ENCODE data around the gene ARSJ. TPM values are rescaled to one million over a fixed set of nuclear protein-coding genes. Genes with fewer than 3 reads are reported as not detected.
A peak's percentile ranks its signal among the peaks of the same experiment; 100 is the strongest.

Gene ARSJ
- total RNA-seq, result not detected
- polyA plus RNA-seq, result 0.37 TPM

- Mint-ChIP-seq H3K36me3 (peaks cover 0 to 3% (median 0%) of the 10 kb centered on the region in 3 donors), H3K9me3 (peaks cover under 1 to 3% (median 2%) of the 10 kb centered on the region in 5 donors), H3K27me3 (peaks cover 23 to 53% of the 10 kb centered on the region in 2 donors), H3K4me1 (peaks cover 22 to 24% (median 22%) of the 10 kb centered on the region in 3 donors), H3K4me3 (peak within 1 kb of the TSS; percentile 75 to 89 (median 84)), H3K27ac (peak within 1 kb of the TSS in 6 of 8 donors; percentile 33 to 81 (median 38))
- no peak within 1 kb of the TSS for H3K27ac ChIP-seq (ENCODE audit: low read depth, low read length)
- ChIA-PET CTCF (no interaction called here), POLR2A (no interaction called here)
- no peaks in the 10 kb centered on the region for H3K9me3 ChIP-seq (ENCODE audit: low read length)
- peak within 1 kb of the TSS; percentile 46 for H3K4me3 ChIP-seq (ENCODE audit: low read length)
- H3K36me3 ChIP-seq (ENCODE audit: insufficient read depth, low read length), result no peaks in the 10 kb centered on the region
- H3K27me3 ChIP-seq (ENCODE audit: insufficient read depth, low read length, poor library complexity, severe bottlenecking), result peaks cover 11% of the 10 kb centered on the region
- DNase-seq, result peak in 2 of 5 donors; percentile 1 to 9
- H3K4me1 ChIP-seq (ENCODE audit: insufficient read depth, low read length), result no peaks in the 10 kb centered on the region
Observed at GRCh38 chr4:113979148-113979904, at the start of gene ARSJ. TSS of gene ARSJ (minus strand) at chr4:113979647. CDS start at chr4:113978834, 813 bp downstream.

- Histone ChIP-seq H3K4me3 (ENCODE audit: low read length) (no peak overlapping the region), H3K9me3 (ENCODE audit: low read length) (no peaks in the 10 kb centered on the region), H3K27ac (ENCODE audit: low read depth, low read length) (no peak overlapping the region), H3K4me1 (ENCODE audit: insufficient read depth, low read length) (no peaks in the 10 kb centered on the region), H3K36me3 (ENCODE audit: insufficient read depth, low read length) (no peaks in the 10 kb centered on the region), H3K27me3 (ENCODE audit: insufficient read depth, low read length, poor library complexity, severe bottlenecking) (no peaks in the 10 kb centered on the region)
- Mint-ChIP-seq H3K9me3 (no peaks in the 10 kb centered on the region), H3K4me3 (no peak overlapping the region), H3K4me1 (no peaks in the 10 kb centered on the region), H3K27ac (no peak overlapping the region), H3K36me3 (no peaks in the 10 kb centered on the region), H3K27me3 (peaks cover 1 to 3% of the 10 kb centered on the region in 2 donors)
- ChIA-PET POLR2A (no interaction called here), CTCF (no interaction called here)
- no peak for DNase-seq
Observed at GRCh38 chr4:114028071-114028470, 48.6 kb upstream of the ARSJ start.

- H3K27me3 ChIP-seq (ENCODE audit: insufficient read depth, low read length, poor library complexity, severe bottlenecking), result no peaks in the 10 kb centered on the region
- ChIA-PET POLR2A (no interaction called here), CTCF (no interaction called here)
- DNase-seq, result no peak
- H3K27ac ChIP-seq (ENCODE audit: low read depth, low read length), result no peak overlapping the region
- H3K27me3 Mint-ChIP-seq, result peaks cover under 1 to 3% of the 10 kb centered on the region in 2 donors
- no peaks in the 10 kb centered on the region for H3K36me3 ChIP-seq (ENCODE audit: insufficient read depth, low read length)
- no peaks in the 10 kb centered on the region for H3K4me1 ChIP-seq (ENCODE audit: insufficient read depth, low read length)
- no peak overlapping the region for H3K4me3 Mint-ChIP-seq
- no peak overlapping the region for H3K4me3 ChIP-seq (ENCODE audit: low read length)
- no peaks in the 10 kb centered on the region for H3K36me3 Mint-ChIP-seq
- H3K4me1 Mint-ChIP-seq, result no peaks in the 10 kb centered on the region
- H3K9me3 Mint-ChIP-seq, result no peaks in the 10 kb centered on the region
- H3K27ac Mint-ChIP-seq, result no peak overlapping the region
- H3K9me3 ChIP-seq (ENCODE audit: low read length), result no peaks in the 10 kb centered on the region
Observed at GRCh38 chr4:114027596-114027995, 48.1 kb upstream of the ARSJ start.

GRCh38 chr4:114026447-114026846 lies 47.0 kb upstream of the ARSJ start:
- Histone ChIP-seq H3K27me3 (ENCODE audit: insufficient read depth, low read length, poor library complexity, severe bottlenecking) (no peaks in the 10 kb centered on the region), H3K27ac (ENCODE audit: low read depth, low read length) (no peak overlapping the region), H3K9me3 (ENCODE audit: low read length) (no peaks in the 10 kb centered on the region), H3K4me3 (ENCODE audit: low read length) (no peak overlapping the region), H3K4me1 (ENCODE audit: insufficient read depth, low read length) (no peaks in the 10 kb centered on the region), H3K36me3 (ENCODE audit: insufficient read depth, low read length) (no peaks in the 10 kb centered on the region)
- H3K4me1 Mint-ChIP-seq, result no peaks in the 10 kb centered on the region
- no peaks in the 10 kb centered on the region for H3K27me3 Mint-ChIP-seq
- POLR2A ChIA-PET, result no interaction called here
- no peaks in the 10 kb centered on the region for H3K36me3 Mint-ChIP-seq
- DNase-seq, result no peak
- H3K27ac Mint-ChIP-seq, result no peak overlapping the region
- no peak overlapping the region for H3K4me3 Mint-ChIP-seq
- CTCF ChIA-PET, result no interaction called here
- H3K9me3 Mint-ChIP-seq, result no peaks in the 10 kb centered on the region

- no peaks in the 10 kb centered on the region for H3K4me1 Mint-ChIP-seq
- H3K9me3 Mint-ChIP-seq, result no peaks in the 10 kb centered on the region
- H3K27me3 Mint-ChIP-seq, result peaks cover 0 to 1% of the 10 kb centered on the region in 2 donors
- ChIA-PET POLR2A (no interaction called here), CTCF (no interaction called here)
- no peaks in the 10 kb centered on the region for H3K4me1 ChIP-seq (ENCODE audit: insufficient read depth, low read length)
- no peak overlapping the region for H3K27ac ChIP-seq (ENCODE audit: low read depth, low read length)
- no peaks in the 10 kb centered on the region for H3K27me3 ChIP-seq (ENCODE audit: insufficient read depth, low read length, poor library complexity, severe bottlenecking)
- no peaks in the 10 kb centered on the region for H3K36me3 Mint-ChIP-seq
- no peaks in the 10 kb centered on the region for H3K36me3 ChIP-seq (ENCODE audit: insufficient read depth, low read length)
- H3K27ac Mint-ChIP-seq, result no peak overlapping the region
- H3K4me3 ChIP-seq (ENCODE audit: low read length), result no peak overlapping the region
- no peak for DNase-seq
- H3K4me3 Mint-ChIP-seq, result no peak overlapping the region
- H3K9me3 ChIP-seq (ENCODE audit: low read length), result no peaks in the 10 kb centered on the region
Observed at GRCh38 chr4:114025176-114025777, 45.8 kb upstream of the ARSJ start.

GRCh38 chr4:114021451-114021850 lies 42.0 kb upstream of the ARSJ start:
- Mint-ChIP-seq H3K27ac (no peak overlapping the region), H3K27me3 (peaks cover 0 to 1% of the 10 kb centered on the region in 2 donors), H3K9me3 (no peaks in the 10 kb centered on the region), H3K36me3 (no peaks in the 10 kb centered on the region), H3K4me1 (no peaks in the 10 kb centered on the region), H3K4me3 (no peak overlapping the region)
- H3K9me3 ChIP-seq (ENCODE audit: low read length), result no peaks in the 10 kb centered on the region
- H3K27ac ChIP-seq (ENCODE audit: low read depth, low read length), result no peak overlapping the region
- no peaks in the 10 kb centered on the region for H3K4me1 ChIP-seq (ENCODE audit: insufficient read depth, low read length)
- no peaks in the 10 kb centered on the region for H3K27me3 ChIP-seq (ENCODE audit: insufficient read depth, low read length, poor library complexity, severe bottlenecking)
- ChIA-PET POLR2A (no interaction called here), CTCF (no interaction called here)
- H3K36me3 ChIP-seq (ENCODE audit: insufficient read depth, low read length), result no peaks in the 10 kb centered on the region
- no peak for DNase-seq
- H3K4me3 ChIP-seq (ENCODE audit: low read length), result no peak overlapping the region

GRCh38 chr4:114019969-114020358 lies 40.5 kb upstream of the ARSJ start:
- H3K4me1 ChIP-seq (ENCODE audit: insufficient read depth, low read length), result no peaks in the 10 kb centered on the region
- peaks cover 0 to 7% (median 0%) of the 10 kb centered on the region in 3 donors for H3K36me3 Mint-ChIP-seq
- H3K4me3 Mint-ChIP-seq, result no peak overlapping the region
- peaks cover 0 to 1% of the 10 kb centered on the region in 2 donors for H3K27me3 Mint-ChIP-seq
- peak overlapping the region in 1 of 8 donors; percentile 15 for H3K27ac Mint-ChIP-seq
- POLR2A ChIA-PET, result no interaction called here
- no peak overlapping the region for H3K27ac ChIP-seq (ENCODE audit: low read depth, low read length)
- H3K9me3 Mint-ChIP-seq, result no peaks in the 10 kb centered on the region
- DNase-seq, result no peak
- no peaks in the 10 kb centered on the region for H3K27me3 ChIP-seq (ENCODE audit: insufficient read depth, low read length, poor library complexity, severe bottlenecking)
- no peaks in the 10 kb centered on the region for H3K36me3 ChIP-seq (ENCODE audit: insufficient read depth, low read length)
- H3K4me1 Mint-ChIP-seq, result no peaks in the 10 kb centered on the region
- H3K9me3 ChIP-seq (ENCODE audit: low read length), result no peaks in the 10 kb centered on the region
- CTCF ChIA-PET, result no interaction called here
- H3K4me3 ChIP-seq (ENCODE audit: low read length), result no peak overlapping the region

- Mint-ChIP-seq H3K4me1 (no peaks in the 10 kb centered on the region), H3K27me3 (peaks cover 0 to 1% of the 10 kb centered on the region in 2 donors), H3K27ac (peak overlapping the region in 1 of 8 donors; percentile 15), H3K9me3 (no peaks in the 10 kb centered on the region), H3K4me3 (no peak overlapping the region), H3K36me3 (peaks cover 0 to 7% (median 0%) of the 10 kb centered on the region in 3 donors)
- no peak for DNase-seq
- POLR2A ChIA-PET, result no interaction called here
- Histone ChIP-seq H3K4me3 (ENCODE audit: low read length) (no peak overlapping the region), H3K36me3 (ENCODE audit: insufficient read depth, low read length) (no peaks in the 10 kb centered on the region), H3K4me1 (ENCODE audit: insufficient read depth, low read length) (no peaks in the 10 kb centered on the region), H3K27ac (ENCODE audit: low read depth, low read length) (no peak overlapping the region), H3K9me3 (ENCODE audit: low read length) (no peaks in the 10 kb centered on the region), H3K27me3 (ENCODE audit: insufficient read depth, low read length, poor library complexity, severe bottlenecking) (no peaks in the 10 kb centered on the region)
- CTCF ChIA-PET, result no interaction called here
Observed at GRCh38 chr4:114019276-114019968, 40.0 kb upstream of the ARSJ start.

Data from CD8-positive, alpha-beta memory T cell (primary cell).